Measurements from ENCODE around the gene TICAM2.

Gene TICAM2

GRCh38 chr5:115571441-115571878 is 30.8 kb downstream of the TICAM2 start:
- DNase-seq = no peak
- no peak overlapping the region for H3K9ac ChIP-seq (ENCODE audit: low read depth, low read length)
- H3K27ac ChIP-seq (ENCODE audit: low read length) = no peak overlapping the region
- H4K20me1 ChIP-seq (ENCODE audit: insufficient read depth, low read length) = no peaks in the 10 kb centered on the region
- no peaks in the 10 kb centered on the region for H3K9me3 ChIP-seq (ENCODE audit: insufficient read depth, low read length, severe bottlenecking)
- H3K4me3 ChIP-seq (ENCODE audit: low read depth in 1 of 2, low read length in 2 of 2) = no peak overlapping the region
- no peaks in the 10 kb centered on the region for H3K79me2 ChIP-seq (ENCODE audit: insufficient read depth, low read length)
- no peak for TF ChIP-seq CTCF (IDR thresholded peaks at IDR 0.05; ENCODE audit: borderline replicate concordance, extremely low read depth, low read length, poor library complexity, severe bottlenecking)
- no peak for TF ChIP-seq EZH2 (IDR thresholded peaks at IDR 0.05; ENCODE audit: borderline replicate concordance, low read depth, low read length, severe bottlenecking)
- H3K4me1 ChIP-seq (ENCODE audit: insufficient read depth, low read length) = no peaks in the 10 kb centered on the region
- no peak overlapping the region for H3K4me2 ChIP-seq (ENCODE audit: insufficient read depth, low read length)
- H2AFZ ChIP-seq (ENCODE audit: low read depth, low read length) = no peak overlapping the region
- H3K27me3 ChIP-seq (ENCODE audit: insufficient read depth, low read length, poor library complexity) = peaks cover 2% of the 10 kb centered on the region
- ATAC-seq (ENCODE audit: insufficient read depth, low read depth) = no peak
- no peaks in the 10 kb centered on the region for H3K36me3 ChIP-seq (ENCODE audit: insufficient read depth, low read length)

DNA sequence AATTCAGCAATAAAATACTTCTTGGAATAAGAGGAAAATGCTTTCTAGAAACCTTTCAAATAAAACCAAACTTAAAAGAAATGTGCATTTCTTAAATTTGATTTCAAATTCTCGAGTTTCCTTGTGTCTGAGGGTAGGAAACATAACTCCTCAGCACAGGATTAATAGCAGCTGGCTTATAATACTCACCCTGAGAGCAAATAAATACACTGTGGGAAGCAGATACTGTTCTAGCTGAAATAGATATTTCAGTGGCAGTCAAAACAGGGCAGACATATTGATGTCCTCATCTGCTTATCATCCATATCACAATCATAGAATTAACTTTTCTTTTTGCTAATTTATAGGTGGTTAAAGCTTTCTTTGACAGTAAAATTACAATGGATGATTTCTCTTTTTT is 33.6 kb downstream of the TICAM2 start:
- Histone ChIP-seq H3K4me2 (ENCODE audit: insufficient read depth, low read length) (no peak overlapping the region), H2AFZ (ENCODE audit: low read depth, low read length) (no peak overlapping the region), H3K36me3 (ENCODE audit: insufficient read depth, low read length) (no peaks in the 10 kb centered on the region), H4K20me1 (ENCODE audit: insufficient read depth, low read length) (no peaks in the 10 kb centered on the region), H3K79me2 (ENCODE audit: insufficient read depth, low read length) (no peaks in the 10 kb centered on the region), H3K9me3 (ENCODE audit: insufficient read depth, low read length, severe bottlenecking) (no peaks in the 10 kb centered on the region), H3K4me1 (ENCODE audit: insufficient read depth, low read length) (no peaks in the 10 kb centered on the region), H3K4me3 (ENCODE audit: low read depth in 1 of 2, low read length in 2 of 2) (no peak overlapping the region), H3K9ac (ENCODE audit: low read depth, low read length) (no peak overlapping the region), H3K27me3 (ENCODE audit: insufficient read depth, low read length, poor library complexity) (peaks cover 2% of the 10 kb centered on the region), H3K27ac (ENCODE audit: low read length) (no peak overlapping the region)
- no peak for DNase-seq
- no peak for ATAC-seq (ENCODE audit: insufficient read depth, low read depth)
- TF ChIP-seq EZH2 (IDR thresholded peaks at IDR 0.05; ENCODE audit: borderline replicate concordance, low read depth, low read length, severe bottlenecking) (no peak), CTCF (IDR thresholded peaks at IDR 0.05; ENCODE audit: borderline replicate concordance, extremely low read depth, low read length, poor library complexity, severe bottlenecking) (no peak)

- H3K9me3 ChIP-seq (ENCODE audit: insufficient read depth, low read length, severe bottlenecking) = no peaks in the 10 kb centered on the region
- no peak for TF ChIP-seq CTCF (IDR thresholded peaks at IDR 0.05; ENCODE audit: borderline replicate concordance, extremely low read depth, low read length, poor library complexity, severe bottlenecking)
- TF ChIP-seq EZH2 (IDR thresholded peaks at IDR 0.05; ENCODE audit: borderline replicate concordance, low read depth, low read length, severe bottlenecking) = no peak
- no peak overlapping the region for H3K4me3 ChIP-seq (ENCODE audit: low read depth in 1 of 2, low read length in 2 of 2)
- H3K4me2 ChIP-seq (ENCODE audit: insufficient read depth, low read length) = no peak overlapping the region
- H3K27ac ChIP-seq (ENCODE audit: low read length) = no peak overlapping the region
- ATAC-seq (ENCODE audit: insufficient read depth, low read depth) (no peak), DNase-seq (no peak)
- H2AFZ ChIP-seq (ENCODE audit: low read depth, low read length) = no peak overlapping the region
- no peaks in the 10 kb centered on the region for H3K27me3 ChIP-seq (ENCODE audit: insufficient read depth, low read length, poor library complexity)
- H3K4me1 ChIP-seq (ENCODE audit: insufficient read depth, low read length) = no peaks in the 10 kb centered on the region
- H4K20me1 ChIP-seq (ENCODE audit: insufficient read depth, low read length) = no peaks in the 10 kb centered on the region
- no peak overlapping the region for H3K9ac ChIP-seq (ENCODE audit: low read depth, low read length)
- no peaks in the 10 kb centered on the region for H3K79me2 ChIP-seq (ENCODE audit: insufficient read depth, low read length)
- H3K36me3 ChIP-seq (ENCODE audit: insufficient read depth, low read length) = no peaks in the 10 kb centered on the region
Observed at GRCh38 chr5:115565233-115565632, 37.0 kb downstream of the TICAM2 start.

- Histone ChIP-seq H3K4me1 (ENCODE audit: insufficient read depth, low read length) (peaks cover 15% of the 10 kb centered on the region), H2AFZ (ENCODE audit: low read depth, low read length) (no peak overlapping the region), H3K27ac (ENCODE audit: low read length) (no peak overlapping the region), H3K27me3 (ENCODE audit: insufficient read depth, low read length, poor library complexity) (no peaks in the 10 kb centered on the region), H4K20me1 (ENCODE audit: insufficient read depth, low read length) (no peaks in the 10 kb centered on the region), H3K4me2 (ENCODE audit: insufficient read depth, low read length) (no peak overlapping the region), H3K79me2 (ENCODE audit: insufficient read depth, low read length) (no peaks in the 10 kb centered on the region), H3K4me3 (ENCODE audit: low read depth in 1 of 2, low read length in 2 of 2) (no peak overlapping the region), H3K9ac (ENCODE audit: low read depth, low read length) (no peak overlapping the region), H3K9me3 (ENCODE audit: insufficient read depth, low read length, severe bottlenecking) (no peaks in the 10 kb centered on the region), H3K36me3 (ENCODE audit: insufficient read depth, low read length) (no peaks in the 10 kb centered on the region)
- TF ChIP-seq CTCF (IDR thresholded peaks at IDR 0.05; ENCODE audit: borderline replicate concordance, extremely low read depth, low read length, poor library complexity, severe bottlenecking) = no peak
- TF ChIP-seq EZH2 (IDR thresholded peaks at IDR 0.05; ENCODE audit: borderline replicate concordance, low read depth, low read length, severe bottlenecking) = no peak
- no peak for DNase-seq
- no peak for ATAC-seq (ENCODE audit: insufficient read depth, low read depth)
Observed at GRCh38 chr5:115561176-115561575, 41.1 kb downstream of the TICAM2 start.

Measured in DND-41 (cell line).